OCI-M2 (cell line): Measurements from ENCODE around the gene SLC9A5.

Source experiments
- DNase-seq: peaks from one replicate; lab custom pipeline; 2025; ENCODE audit not compliant: unreplicated experiment; lab: John Stamatoyannopoulos, UW

Gene SLC9A5

DNA sequence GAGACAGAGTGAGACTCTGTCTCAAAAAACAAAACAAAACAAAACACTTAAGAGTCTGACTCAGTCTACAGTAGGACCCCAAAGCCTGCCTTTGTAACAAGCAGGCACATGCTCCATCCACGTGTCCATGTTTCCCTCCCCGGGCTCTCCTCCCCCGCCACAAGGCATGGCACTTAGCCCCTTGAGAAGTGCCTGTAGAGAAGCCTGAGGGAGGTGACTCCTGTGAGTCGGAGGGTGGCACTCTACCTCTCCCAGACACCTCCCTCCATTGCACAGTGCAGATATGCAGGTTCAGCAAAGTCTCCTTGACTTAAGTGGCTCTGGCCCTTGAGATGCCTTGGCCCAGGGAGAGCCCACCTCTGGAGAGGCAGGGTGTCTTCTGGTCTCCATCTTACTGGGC, 8.3 kb upstream of the SLC9A5 start:
- DNase-seq = no peak

DNA sequence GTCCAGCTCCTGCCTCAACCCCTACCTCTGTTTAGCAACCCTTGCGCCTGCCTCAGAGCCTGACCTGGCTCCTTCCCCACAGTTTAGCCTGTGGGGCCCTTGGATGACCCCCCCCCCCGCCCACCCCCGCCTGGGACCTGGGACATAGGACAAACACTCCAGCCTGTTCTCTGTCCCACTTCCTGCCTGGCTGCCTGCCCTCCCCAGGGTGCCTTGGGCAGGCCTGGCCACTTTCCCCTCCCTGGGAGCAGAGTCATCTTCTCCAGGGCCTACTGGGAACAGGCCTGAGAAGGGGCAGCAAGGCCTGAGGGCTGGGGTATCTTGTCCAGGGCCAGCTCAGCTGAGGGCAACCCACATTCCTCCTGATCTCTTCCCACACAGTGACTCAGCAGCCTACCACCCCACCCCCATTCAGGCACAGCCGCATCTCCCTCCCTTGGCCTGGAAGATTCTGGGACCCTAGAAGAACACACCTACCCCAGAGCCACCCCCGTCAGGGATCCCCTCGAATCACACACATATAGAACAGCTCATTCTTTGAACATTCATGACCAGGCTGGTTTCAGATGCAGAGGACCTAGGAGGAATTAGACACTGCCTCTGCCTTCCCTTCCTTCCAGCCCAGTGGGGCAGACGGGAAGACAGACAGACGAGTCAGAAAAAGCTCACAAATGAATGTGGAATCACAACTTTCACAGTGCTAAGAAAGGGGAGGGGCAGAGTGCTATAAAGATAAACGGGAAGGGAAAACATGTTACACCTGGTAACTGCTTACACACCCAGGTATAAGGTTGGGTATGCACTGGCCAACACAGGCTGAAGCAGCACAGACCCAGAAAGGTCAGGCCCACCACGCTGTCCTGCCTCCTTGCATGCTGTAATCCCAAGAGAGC, 7.5 kb upstream of the SLC9A5 start:
- no peak for DNase-seq

DNA sequence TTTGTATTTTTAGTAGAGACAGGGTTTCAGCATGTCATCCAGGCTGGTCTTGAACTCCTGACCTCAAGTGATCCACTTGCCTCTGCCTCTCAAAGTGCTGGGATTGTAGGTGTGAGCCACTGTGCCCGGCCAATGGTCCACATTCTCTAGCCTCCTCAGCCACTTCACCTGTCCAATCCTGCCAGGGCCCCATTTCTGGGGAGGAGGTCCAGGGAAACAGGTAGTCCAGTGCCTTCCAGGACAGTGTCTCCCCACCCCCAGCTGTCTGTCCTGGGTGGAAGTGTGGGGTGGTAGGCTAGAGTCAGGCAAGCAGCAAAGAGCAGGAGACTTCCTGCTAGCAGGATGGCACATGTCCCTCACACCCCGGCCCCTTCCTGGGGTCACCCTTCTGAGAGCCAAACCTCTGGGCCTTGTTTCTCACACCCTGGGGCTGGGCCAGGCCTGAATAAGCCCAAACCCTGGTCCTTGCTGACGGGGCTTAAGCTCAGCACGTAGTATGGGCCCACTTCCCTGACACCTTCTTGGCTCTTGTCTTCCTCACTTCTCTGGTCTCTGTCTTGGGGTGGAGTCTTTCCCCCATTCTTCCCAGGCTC, 6.5 kb upstream of the SLC9A5 start:
- no peak for DNase-seq

DNA sequence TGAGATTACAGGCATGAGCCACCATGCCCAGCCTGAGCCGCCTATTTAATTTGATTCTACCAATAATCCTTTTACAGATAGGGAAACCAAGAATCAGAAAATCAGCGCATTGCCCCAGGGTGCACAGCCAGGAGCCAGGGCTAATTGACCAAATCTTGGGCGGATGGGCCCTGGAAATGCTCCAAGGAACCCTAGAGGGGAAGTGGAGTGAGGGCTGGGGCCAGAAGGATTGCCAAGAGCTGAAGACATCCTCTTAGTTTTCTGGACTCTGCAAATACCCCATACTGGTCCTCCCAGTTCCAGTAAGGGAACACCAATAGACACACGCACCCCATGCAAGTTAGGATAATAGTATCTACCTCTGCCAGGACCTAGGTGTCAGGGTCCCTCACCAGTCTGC, 5.3 kb upstream of the SLC9A5 start:
- no peak for DNase-seq

DNA sequence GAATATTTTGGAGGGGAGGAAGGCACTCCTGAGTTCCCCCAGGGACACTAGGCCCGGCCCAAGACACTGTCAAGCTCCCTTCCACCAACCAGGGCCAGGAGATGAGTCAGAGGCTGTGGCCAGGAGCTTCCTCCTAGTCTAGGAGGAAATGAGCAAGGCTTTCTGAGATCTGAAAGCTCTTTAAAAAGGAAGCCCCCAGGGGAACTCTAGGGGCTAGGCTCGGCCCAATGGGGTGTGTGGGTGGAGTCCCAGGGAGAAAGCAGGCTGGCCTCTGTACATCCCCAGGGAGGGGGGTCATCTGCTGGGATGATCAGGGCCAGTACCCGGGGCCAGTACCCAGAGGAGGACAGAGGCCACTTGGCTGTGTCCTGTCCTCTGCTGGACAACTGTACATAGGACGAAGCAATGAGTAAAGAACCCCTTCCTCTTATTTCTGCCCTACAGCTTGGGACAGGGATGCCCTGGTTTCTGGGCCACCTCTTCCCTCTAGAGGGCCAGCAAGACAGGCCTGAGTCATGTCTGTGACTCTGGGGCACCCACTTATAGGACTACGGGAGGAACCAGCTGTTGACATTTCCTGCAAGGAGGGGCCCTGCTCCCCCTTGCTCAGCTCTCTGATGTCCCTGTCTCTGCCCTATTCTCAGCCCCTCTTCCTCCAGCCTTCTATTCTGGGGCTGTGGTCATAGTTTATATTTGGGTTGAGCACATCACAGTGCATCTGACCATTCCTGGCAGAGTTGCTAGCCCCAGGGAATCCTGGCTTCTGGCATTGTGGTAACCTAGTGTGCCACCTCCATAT, 4.2 kb upstream of the SLC9A5 start:
- DNase-seq = no peak

DNA sequence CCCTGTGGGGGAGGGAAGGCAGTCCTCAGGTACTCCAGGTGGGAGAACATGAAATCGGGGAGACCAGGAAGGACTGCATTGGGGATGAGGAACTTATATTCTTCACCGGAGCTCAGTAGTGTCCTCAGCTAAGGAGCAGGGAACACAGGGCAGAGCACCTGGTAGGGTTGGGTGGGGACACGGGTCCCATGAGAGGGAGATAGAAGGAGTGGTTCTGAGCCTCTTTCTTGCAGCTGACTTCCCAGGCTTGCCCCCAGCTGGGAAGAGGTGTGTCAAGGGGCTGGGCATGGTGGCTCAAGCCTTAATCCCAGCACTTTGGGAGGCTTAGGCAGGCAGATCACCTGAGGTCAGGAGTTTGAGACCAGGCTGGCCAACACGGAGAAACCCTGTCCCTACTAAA, 3.6 kb upstream of the SLC9A5 start:
- no peak for DNase-seq

DNA sequence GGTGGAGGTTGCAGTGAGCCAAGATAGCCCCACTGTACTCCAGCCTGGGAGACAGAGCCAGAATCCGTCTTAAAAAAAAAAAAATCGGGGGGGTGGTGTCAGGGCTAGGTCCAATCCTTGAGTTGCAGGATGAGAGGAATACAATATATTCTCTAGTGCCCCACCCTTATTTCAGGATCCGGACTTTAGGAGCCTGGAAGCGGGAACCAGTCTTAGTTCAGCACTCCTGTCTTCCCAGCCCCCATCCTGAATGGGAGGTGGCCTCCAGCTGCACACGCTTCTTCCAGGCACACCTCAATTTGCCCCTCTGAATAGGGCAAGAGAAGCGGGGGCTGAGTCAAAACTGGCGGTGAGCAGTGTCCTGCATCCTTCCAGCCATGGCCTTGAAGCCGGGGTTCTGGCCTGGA, 3.1 kb upstream of the SLC9A5 start:
- no peak for DNase-seq

DNA sequence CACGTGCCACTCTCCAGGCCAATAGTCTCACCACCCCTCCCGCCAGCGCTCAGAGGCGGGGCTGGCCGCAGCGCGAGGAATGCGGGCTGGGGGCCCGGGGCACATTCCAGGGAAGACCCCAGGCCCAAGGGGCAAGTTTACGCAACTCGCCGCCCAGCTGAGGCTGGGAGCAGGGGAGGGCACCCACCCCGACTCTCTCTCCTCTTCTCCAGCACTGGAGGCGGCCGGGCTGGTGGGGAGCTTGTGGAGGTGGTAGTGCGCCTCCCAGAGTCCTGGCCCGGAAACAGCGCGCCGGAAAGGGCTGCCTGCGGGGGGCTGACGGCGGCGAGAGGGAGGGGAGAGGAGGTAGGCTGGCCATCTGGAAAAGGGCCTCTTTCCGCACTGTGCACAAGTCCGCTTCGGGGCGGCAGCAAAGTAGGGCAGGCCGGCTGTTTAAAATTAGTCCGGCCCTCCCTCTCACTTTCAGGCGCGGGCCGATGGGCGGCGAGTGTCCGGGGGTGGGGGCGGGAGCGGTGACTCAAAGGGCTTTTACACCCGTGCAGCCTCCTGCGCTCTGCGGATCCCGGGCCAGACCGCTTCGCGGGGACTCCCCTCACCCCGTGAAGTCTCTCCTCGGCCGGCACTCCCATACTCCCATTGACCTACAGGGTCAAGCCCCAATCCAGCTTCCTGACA, 2.6 kb upstream of the SLC9A5 start:
- DNase-seq = no peak

DNA sequence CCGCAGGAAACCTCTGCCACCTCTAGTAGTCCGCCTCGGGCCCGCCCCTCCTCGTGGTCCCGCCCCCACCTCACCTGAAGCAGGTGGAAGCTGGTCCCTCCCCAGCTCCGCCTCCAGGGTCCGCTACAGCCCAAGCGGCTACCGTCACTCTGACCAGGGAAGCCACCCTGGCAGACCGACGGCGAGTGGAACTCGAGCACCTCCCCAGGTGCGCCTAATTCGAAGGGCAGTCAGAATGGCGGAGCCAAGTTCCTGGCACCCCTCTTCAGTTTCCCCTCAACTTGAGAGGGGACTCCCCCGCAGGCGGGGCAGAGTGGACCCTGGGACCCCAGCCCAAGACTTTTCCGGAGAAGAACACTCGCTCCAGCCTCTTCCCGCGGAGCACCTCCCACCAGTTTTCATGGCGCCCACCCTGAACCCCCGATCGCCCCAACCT, 2.0 kb upstream of the SLC9A5 start:
- DNase-seq = no peak

DNA sequence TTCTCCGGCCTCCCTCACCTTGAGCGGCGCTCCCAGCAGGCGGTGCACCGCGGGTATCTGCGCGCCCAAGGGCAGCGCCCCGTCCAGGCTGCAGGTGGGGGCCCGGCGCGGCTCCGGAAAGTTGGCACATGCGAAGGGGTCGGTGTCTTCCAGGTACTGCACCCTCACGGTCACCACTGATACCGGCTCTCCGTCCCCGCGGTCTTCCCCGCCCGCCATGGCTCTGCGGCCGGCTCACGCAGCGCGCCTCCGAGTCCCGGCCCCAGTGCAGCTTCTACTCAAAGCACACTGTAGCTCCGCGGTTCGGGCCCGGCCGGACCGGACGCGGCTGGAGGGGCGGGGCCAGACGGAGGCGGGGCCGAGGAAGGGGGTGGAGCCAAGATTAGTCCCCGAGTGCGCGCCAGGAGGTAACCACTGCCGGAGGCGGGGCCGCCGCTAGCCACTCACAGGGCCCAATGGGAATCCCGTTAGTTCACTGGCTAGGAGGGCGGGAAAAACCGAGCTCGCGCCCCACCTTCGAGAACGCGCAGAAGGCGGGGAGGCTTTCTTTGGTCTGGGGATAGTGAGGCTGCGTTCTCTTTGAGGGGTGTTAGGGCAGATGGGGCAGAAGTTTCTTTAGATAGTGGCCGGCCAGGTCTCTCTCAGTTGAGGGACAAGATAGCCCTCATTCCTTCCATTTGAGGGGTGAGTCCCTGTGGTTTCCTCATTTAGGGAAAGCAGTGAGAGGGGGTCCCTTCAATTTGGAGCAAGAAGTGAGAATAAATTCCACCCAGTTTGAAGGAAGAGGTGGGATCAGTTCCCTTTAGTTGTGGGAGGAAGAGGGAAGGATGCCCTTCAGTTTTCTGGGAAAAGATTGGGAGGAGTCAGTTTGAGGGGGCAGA, 1.3 kb upstream of the SLC9A5 start, which contains the start of gene FHOD1:
TSS of gene FHOD1 (minus strand) at position 290 of the 881 bp plus-strand sequence. CDS start at position 219, 71 bp downstream.
- DNase-seq = peak; percentile 62

DNA sequence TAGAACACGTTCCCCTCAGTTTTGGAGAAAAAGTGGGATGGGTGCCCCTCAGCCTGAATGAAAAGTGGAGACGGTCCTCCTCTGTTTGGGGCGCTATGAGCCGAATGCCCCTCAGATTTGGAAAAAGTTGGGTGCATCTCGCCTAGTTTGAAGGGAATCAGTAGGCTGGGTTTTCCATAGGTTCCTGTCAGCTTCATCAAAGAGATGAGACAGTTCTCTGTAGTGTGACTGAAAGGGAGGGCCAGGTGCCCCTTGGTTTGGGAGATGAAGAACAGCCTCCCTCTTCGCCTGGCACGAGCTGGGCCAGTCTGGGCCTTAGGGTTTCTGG, 742 bp upstream of the SLC9A5 start:
- DNase-seq = no peak

DNA sequence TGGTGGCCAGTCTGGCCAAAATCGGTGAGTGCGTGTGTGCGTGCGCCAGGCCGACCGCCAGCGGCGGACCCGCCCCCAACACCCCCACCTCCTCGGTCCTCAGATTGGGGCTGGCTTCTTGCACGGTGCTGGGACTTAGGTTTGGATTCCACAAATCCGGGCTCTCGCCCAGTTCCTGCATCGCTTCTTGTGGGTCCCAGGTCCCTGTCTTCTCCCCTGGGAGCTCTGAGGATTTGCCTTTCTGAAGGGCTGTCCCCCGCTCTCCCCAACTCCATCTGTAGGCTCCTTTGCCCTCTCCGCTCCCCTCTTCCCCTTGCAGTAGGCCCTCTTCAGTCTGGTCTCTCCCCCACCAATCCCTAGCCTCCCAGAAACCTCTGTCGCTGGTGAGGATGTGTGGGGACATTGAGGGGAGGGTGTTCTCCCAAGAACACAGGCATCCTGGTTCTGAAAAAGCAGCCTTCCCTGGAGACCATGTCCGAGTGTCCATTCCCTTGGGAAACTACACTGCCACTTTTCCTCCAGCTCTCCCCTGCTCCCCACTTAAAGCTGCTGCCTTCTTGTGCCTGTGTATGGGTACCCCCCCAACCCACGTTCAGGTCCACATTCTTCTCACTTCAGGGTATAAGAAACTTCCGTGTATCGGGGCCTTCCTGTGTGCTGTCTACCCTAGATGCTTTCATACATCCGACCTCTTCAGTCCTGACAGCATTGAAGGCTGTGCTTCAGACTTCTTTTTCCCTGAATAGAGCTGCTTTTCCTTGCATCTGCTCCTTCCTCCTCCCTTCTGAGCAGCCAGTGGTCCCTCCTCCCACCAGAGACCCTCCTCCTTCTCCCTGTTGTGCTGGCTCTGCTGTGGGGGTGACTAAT, 632 bp downstream of the SLC9A5 start:
- no peak for DNase-seq

DNA sequence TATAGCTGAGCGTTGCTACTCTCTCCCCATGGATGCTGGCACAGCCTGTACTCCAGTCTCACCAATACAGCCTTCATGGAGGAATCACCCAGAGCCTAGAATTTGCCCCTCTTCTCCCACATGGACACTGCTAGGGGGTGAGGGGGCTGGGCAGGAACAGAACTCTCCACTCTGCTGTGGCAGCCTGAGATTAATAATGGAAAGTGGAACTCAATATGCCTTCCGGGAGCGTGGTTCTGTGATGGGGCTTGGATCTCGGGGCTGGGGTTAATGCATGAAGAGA, 1.2 kb downstream of the SLC9A5 start:
- no peak for DNase-seq

DNA sequence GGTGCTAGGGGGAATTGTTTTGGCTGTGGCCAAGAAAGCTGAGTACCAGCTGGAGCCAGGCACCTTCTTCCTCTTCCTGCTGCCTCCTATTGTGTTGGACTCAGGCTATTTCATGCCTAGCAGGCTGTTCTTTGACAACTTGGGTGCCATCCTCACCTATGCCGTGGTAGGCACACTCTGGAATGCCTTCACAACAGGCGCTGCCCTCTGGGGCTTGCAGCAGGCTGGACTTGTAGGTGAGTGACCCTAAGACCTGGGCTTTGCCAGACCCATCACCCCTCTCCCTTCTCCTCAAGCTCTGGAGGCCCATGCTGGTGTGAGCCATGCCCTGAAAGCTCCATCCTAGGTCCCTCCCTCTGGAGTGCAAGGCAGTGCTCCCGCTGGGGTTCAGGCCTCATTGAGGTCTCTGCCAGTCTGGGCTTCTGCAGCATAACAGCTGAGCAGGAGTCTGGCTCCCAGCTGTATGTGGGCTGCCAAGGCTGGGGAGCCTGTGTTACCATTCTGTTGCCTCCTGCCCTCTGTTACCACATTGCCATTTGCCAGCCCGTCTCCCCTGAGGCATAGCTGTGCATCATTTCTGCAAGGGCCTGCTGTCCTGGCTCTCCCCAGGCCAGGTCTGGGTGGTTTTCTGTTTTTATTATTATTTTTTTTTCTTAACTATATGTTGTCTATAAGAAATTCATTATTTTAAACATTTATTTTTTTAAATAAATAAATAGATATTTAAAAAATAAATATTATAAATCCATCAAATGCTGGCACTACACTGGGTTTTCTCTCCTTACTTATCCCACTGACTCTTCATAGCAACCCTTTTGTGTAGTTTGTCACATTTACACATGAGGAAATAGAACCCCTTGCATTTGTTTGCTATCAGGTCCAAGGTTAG, 4.1 kb downstream of the SLC9A5 start:
- DNase-seq = no peak

DNA sequence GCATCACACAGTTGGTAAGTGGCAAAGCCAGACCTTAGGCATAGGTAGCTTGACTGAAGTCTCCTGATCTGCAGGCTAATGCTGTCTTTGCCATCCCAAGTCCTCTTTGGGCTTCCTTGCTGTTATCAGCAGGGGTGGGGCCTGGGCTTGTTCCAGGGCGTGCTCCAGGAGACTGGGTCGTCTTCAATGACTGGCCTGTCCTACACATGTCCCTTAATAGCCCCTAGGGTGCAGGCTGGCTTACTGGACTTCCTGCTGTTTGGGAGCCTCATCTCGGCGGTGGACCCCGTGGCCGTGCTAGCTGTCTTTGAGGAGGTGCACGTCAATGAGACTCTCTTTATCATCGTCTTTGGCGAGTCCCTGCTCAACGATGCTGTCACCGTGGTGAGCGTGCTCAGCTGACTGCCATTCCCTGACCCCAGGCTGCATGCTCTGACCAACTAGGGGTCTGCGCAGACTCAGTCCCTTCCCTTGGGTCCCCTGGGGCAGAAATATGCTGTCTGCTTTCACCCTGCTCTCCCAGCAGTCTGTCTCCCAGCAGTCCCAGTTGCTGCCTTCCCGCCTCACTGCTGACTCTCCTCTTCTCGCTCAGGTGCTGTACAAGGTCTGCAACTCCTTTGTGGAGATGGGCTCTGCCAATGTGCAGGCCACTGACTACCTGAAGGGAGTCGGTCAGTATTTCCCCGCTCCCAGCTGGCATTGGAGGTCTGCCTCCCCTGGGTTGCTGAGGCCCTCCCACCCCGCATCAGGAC, 6.2 kb downstream of the SLC9A5 start:
- no peak for DNase-seq

DNA sequence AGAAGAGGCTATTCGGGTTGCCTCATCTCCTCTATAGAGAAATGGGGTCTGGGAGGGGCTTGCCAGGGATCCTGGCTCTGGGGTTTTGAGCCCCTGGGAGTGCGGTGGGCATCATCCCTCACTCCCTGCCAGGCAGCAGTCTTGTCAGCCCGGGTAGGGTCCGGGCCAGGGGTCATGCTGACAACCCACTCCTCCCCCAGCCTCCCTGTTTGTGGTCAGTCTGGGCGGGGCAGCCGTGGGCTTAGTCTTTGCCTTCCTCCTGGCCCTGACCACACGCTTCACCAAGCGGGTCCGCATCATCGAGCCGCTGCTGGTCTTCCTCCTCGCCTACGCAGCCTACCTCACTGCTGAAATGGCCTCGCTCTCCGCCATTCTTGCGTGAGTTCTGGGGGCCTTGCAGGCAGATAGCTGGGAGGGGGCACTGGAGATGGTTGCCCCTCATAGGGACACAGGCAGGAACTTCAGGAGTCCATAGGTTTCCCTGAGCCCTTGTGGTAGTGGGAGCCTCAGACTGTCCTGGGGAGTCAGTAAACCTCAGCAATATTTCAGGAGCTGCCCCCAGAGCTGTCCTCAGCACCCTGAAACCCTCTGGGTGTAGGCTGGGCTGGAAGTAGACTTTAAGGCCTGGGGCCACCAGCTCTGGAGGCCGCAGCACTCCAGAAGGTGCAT, 6.9 kb downstream of the SLC9A5 start:
- DNase-seq = no peak

DNA sequence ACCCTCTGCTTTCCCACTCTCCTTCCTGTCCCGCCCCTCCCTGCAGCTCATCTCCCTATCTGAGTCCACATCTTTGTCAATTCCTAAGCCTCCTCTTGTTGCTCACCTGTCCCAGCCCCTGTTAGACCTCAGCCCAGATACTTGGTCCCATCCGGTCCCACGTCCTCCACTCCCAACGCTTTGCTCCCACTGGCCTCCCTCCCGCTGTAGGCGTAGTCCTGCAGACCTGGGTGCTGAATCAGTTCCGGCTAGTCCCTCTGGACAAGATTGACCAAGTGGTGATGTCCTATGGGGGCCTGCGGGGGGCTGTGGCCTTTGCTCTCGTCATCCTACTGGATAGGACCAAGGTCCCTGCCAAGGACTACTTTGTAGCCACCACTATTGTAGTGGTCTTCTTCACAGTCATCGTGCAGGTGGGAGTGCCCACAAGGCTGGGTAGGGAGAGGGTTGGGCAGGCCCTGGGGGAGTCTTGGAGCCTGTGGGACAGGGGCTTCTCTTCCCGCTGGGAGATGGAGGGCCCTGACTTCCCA, 8.0 kb downstream of the SLC9A5 start:
- DNase-seq = no peak
